ENCODE results near the gene FBXL20. TPM values are rescaled to one million over a fixed set of nuclear protein-coding genes. Genes with fewer than 3 reads are reported as not detected.
"Not testable (repeated sequence)": the region's sequence is repeated elsewhere in the genome, so short reads cannot be mapped to it uniquely, and the experiment has no call there.

FBXL20 gene
- total and polyA plus RNA-seq, 4 donors, result 1.6 to 8.4 (median 5.2) TPM

GRCh38 chr17:39294060-39294459 is 107.4 kb downstream of the FBXL20 start:
- no peak overlapping the region for H3K4me3 ChIP-seq (ENCODE audit: low read depth in 1 of 3, low read length in 3 of 3)
- TF ChIP-seq CTCF (IDR thresholded peaks at IDR 0.05; ENCODE audit: low read depth, low read length, missing input control) (no peak), MAX (IDR thresholded peaks at IDR 0.05) (no peak), ATF3 (IDR thresholded peaks at IDR 0.05) (no peak), YY1 (IDR thresholded peaks at IDR 0.05) (no peak)
- peaks cover 1 to 24% (median 18%) of the 10 kb centered on the region in 4 donors for H3K36me3 ChIP-seq (ENCODE audit: control insufficient read depth in 4 of 4, insufficient read depth in 3 of 4, low read depth in 1 of 4, low read length in 3 of 4)
- H3K27me3 ChIP-seq (ENCODE audit: control insufficient read depth in 4 of 4, insufficient read depth in 4 of 4, low read length in 3 of 4), result no peaks in the 10 kb centered on the region
- DNase-seq (ENCODE audit: low spot score), result no peak
- H3K9ac ChIP-seq (ENCODE audit: low read depth in 1 of 2, low read length in 2 of 2), result no peak overlapping the region
- H3K4me1 ChIP-seq (ENCODE audit: control insufficient read depth in 4 of 4, insufficient read depth in 4 of 4, low read length in 3 of 4), result no peaks in the 10 kb centered on the region
- no peak overlapping the region for H3K27ac ChIP-seq (ENCODE audit: low read depth in 1 of 2, low read length in 2 of 2)
- no peaks in the 10 kb centered on the region for H3K9me3 ChIP-seq (ENCODE audit: control insufficient read depth in 4 of 4, low read length in 3 of 4)

- 97% methylated on average over 8 of the region's 8 CpGs for WGBS
- H3K27me3 ChIP-seq (ENCODE audit: control insufficient read depth in 4 of 4, insufficient read depth in 4 of 4, low read length in 3 of 4); H3K4me3 ChIP-seq (ENCODE audit: low read depth in 1 of 3, low read length in 3 of 3); H3K9ac ChIP-seq (ENCODE audit: low read depth in 1 of 2, low read length in 2 of 2); DNase-seq (ENCODE audit: low spot score); H3K4me1 ChIP-seq (ENCODE audit: control insufficient read depth in 4 of 4, insufficient read depth in 4 of 4, low read length in 3 of 4); H3K9me3 ChIP-seq (ENCODE audit: control insufficient read depth in 4 of 4, low read length in 3 of 4); H3K27ac ChIP-seq (ENCODE audit: low read depth in 1 of 2, low read length in 2 of 2): not testable (repeated sequence)
- peaks cover 0 to 12% (median 8%) of the 10 kb centered on the region in 4 donors for H3K36me3 ChIP-seq (ENCODE audit: control insufficient read depth in 4 of 4, insufficient read depth in 3 of 4, low read depth in 1 of 4, low read length in 3 of 4)
These were observed 108.9 kb downstream of the FBXL20 start for GRCh38 chr17:39292546-39292945.

- DNase-seq (ENCODE audit: low spot score); H3K27ac ChIP-seq (ENCODE audit: low read depth in 1 of 2, low read length in 2 of 2); H3K27me3 ChIP-seq (ENCODE audit: control insufficient read depth in 4 of 4, insufficient read depth in 4 of 4, low read length in 3 of 4); H3K4me1 ChIP-seq (ENCODE audit: control insufficient read depth in 4 of 4, insufficient read depth in 4 of 4, low read length in 3 of 4); H3K9ac ChIP-seq (ENCODE audit: low read depth in 1 of 2, low read length in 2 of 2); H3K36me3 ChIP-seq (ENCODE audit: control insufficient read depth in 4 of 4, insufficient read depth in 3 of 4, low read depth in 1 of 4, low read length in 3 of 4); H3K9me3 ChIP-seq (ENCODE audit: control insufficient read depth in 4 of 4, low read length in 3 of 4); H3K4me3 ChIP-seq (ENCODE audit: low read depth in 1 of 3, low read length in 3 of 3): not testable (repeated sequence)
- 65% methylated on average over 3 of the region's 3 CpGs for WGBS
These were observed 114.9 kb downstream of the FBXL20 start for GRCh38 chr17:39286513-39286912.

GRCh38 chr17:39284685-39285084 is 116.7 kb downstream of the FBXL20 start:
- no peak overlapping the region for H3K27ac ChIP-seq (ENCODE audit: low read depth in 1 of 2, low read length in 2 of 2)
- WGBS, result 90% methylated on average over 5 of the region's 5 CpGs
- no peaks in the 10 kb centered on the region for H3K9me3 ChIP-seq (ENCODE audit: control insufficient read depth in 4 of 4, low read length in 3 of 4)
- H3K4me1 ChIP-seq (ENCODE audit: control insufficient read depth in 4 of 4, insufficient read depth in 4 of 4, low read length in 3 of 4), result peaks cover 0 to 4% (median 1%) of the 10 kb centered on the region in 4 donors
- H3K9ac ChIP-seq (ENCODE audit: low read depth in 1 of 2, low read length in 2 of 2), result no peak overlapping the region
- peaks cover 0 to 5% (median 1%) of the 10 kb centered on the region in 4 donors for H3K36me3 ChIP-seq (ENCODE audit: control insufficient read depth in 4 of 4, insufficient read depth in 3 of 4, low read depth in 1 of 4, low read length in 3 of 4)
- no peak for DNase-seq (ENCODE audit: low spot score)
- H3K27me3 ChIP-seq (ENCODE audit: control insufficient read depth in 4 of 4, insufficient read depth in 4 of 4, low read length in 3 of 4), result no peaks in the 10 kb centered on the region
- no peak overlapping the region for H3K4me3 ChIP-seq (ENCODE audit: low read depth in 1 of 3, low read length in 3 of 3)
- TF ChIP-seq MAX (IDR thresholded peaks at IDR 0.05) (no peak), TAF1 (conservative IDR thresholded peaks at IDR 0.05) (no peak), HNF4A (conservative IDR thresholded peaks at IDR 0.05) (no peak), YY1 (IDR thresholded peaks at IDR 0.05) (no peak), HNF4G (IDR thresholded peaks at IDR 0.05) (no peak), CTCF (IDR thresholded peaks at IDR 0.05; ENCODE audit: low read depth, low read length, missing input control) (no peak), ZBTB33 (IDR thresholded peaks at IDR 0.05) (no peak), EGR1 (IDR thresholded peaks at IDR 0.05; ENCODE audit: low read depth in 2 of 2) (no peak), JUND (IDR thresholded peaks at IDR 0.05) (no peak), GABPA (IDR thresholded peaks at IDR 0.05 in 1 of 2, conservative IDR thresholded peaks at IDR 0.05 in 1 of 2) (no peak), REST (IDR thresholded peaks at IDR 0.05) (no peak)

Measured in liver (tissue), 9 donors.